ENCODE data around the gene CDH23. TPM values are rescaled to one million over a fixed set of nuclear protein-coding genes. Genes with fewer than 3 reads are reported as not detected.

The CDH23 gene
- total and polyA plus RNA-seq, 9 of the 15 experiments (the other 6 are each of a cell fraction or from before 2014, with no cell fraction given), result 0.18 to 1.2 (median 0.47) TPM

GRCh38 chr10:71854031-71854430, 457.3 kb downstream of the CDH23 start (continued):
- TF ChIP-seq IRF2 (CRISPR knock-in tag; IDR thresholded peaks at IDR 0.05) (no peak), SMARCA4 (IDR thresholded peaks at IDR 0.05) (0 out of 2 replicates have a peak, but pooled peaks have one; percentile 18), ARID1B (IDR thresholded peaks at IDR 0.05) (peak; percentile 23; the same call in 1 of the 2 replicates), CXXC5 (CRISPR knock-in tag; IDR thresholded peaks at IDR 0.05) (0 out of 2 replicates have a peak, but pooled peaks have one; percentile 38), HDAC1 (IDR thresholded peaks at IDR 0.05) (no peak)
- TF ChIP-seq, protein P1, sequence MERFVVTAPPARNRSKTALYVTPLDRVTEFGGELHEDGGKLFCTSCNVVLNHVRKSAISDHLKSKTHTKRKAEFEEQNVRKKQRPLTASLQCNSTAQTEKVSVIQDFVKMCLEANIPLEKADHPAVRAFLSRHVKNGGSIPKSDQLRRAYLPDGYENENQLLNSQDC (CRISPR knock-in tag; IDR thresholded peaks at IDR 0.05), result no peak
- TF ChIP-seq, protein P2, sequence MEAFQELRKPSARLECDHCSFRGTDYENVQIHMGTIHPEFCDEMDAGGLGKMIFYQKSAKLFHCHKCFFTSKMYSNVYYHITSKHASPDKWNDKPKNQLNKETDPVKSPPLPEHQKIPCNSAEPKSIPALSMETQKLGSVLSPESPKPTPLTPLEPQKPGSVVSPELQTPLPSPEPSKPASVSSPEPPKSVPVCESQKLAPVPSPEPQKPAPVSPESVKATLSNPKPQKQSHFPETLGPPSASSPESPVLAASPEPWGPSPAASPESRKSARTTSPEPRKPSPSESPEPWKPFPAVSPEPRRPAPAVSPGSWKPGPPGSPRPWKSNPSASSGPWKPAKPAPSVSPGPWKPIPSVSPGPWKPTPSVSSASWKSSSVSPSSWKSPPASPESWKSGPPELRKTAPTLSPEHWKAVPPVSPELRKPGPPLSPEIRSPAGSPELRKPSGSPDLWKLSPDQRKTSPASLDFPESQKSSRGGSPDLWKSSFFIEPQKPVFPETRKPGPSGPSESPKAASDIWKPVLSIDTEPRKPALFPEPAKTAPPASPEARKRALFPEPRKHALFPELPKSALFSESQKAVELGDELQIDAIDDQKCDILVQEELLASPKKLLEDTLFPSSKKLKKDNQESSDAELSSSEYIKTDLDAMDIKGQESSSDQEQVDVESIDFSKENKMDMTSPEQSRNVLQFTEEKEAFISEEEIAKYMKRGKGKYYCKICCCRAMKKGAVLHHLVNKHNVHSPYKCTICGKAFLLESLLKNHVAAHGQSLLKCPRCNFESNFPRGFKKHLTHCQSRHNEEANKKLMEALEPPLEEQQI (IDR thresholded peaks at IDR 0.05), result no peak

DNA sequence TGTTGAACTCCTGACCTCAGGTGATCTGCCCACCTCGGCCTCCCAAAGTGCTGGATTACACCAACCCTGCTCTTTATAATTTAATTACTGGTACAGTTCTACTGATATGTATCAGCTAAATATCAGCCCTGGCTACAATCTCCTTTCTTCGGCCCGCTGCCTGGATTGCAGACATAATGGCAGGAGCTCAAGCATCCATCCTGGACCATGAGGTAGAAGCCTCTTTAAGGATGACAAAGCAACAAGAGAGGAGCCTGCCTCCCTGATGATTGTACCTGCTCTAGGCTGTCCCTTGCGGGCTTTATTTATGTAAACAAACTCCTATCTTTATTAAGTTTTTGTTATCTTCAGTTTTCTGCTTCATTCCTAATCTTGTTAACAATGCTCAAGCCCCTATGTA, 459.9 kb downstream of the CDH23 start:
- Histone ChIP-seq H3K4me2 (ENCODE audit: insufficient read depth, low read length) (no peak overlapping the region), H3K27me3 (ENCODE audit: control insufficient read depth in 2 of 2, insufficient read depth in 2 of 2, low read length in 2 of 2) (no peaks in the 10 kb centered on the region), H3K9me1 (ENCODE audit: control insufficient read depth, insufficient read depth, low read length) (no peaks in the 10 kb centered on the region), H3K36me3 (ENCODE audit: control insufficient read depth, insufficient read depth, low read length) (no peaks in the 10 kb centered on the region), H3K4me1 (replicated peaks in 1 of 2; ENCODE audit: control insufficient read depth in 2 of 2, insufficient read depth in 2 of 2, low read length in 2 of 2) (peaks cover 56 to 67% of the 10 kb centered on the region in 2 experiments), H3K27ac (ENCODE audit: extremely low read depth, low read depth, low read length) (no peak overlapping the region), H3K4me3 (no peak overlapping the region), H3K9ac (ENCODE audit: insufficient read depth in 1 of 2, low read depth in 2 of 2, low read length in 2 of 2) (no peak overlapping the region), H3K79me2 (ENCODE audit: control insufficient read depth, insufficient read depth, low read length) (no peaks in the 10 kb centered on the region), H2AFZ (ENCODE audit: low read depth, low read length) (no peak overlapping the region), H4K20me1 (replicated peaks; ENCODE audit: control insufficient read depth, insufficient read depth, low read length) (no peaks in the 10 kb centered on the region), H3K9me3 (replicated peaks; ENCODE audit: control insufficient read depth, insufficient read depth, low read depth, low read length) (no peaks in the 10 kb centered on the region)
- 65% methylated on average over 4 of the region's 4 CpGs for WGBS (ENCODE audit: insufficient coverage, low coverage, missing lambda C conversion rate)
- ChIA-PET CTCF (ENCODE audit: low intra/inter-chr PET ratio) (no interaction called here), POLR2A (no interaction called here)
- BruUV-seq (replicated peaks), result no TSS peak
- in situ Hi-C loops (cut with MboI), result no loop called here
- FAIRE-seq (no peak), DNase-seq (ENCODE audit: extremely low read depth in 1 of 4, low spot score in 3 of 4) (no peak), ATAC-seq (no peak)
- intact Hi-C loops (cut with micrococcal nuclease), result no loop called here
- TF ChIP-seq ZNF398 (CRISPR knock-in tag; IDR thresholded peaks at IDR 0.05) (no peak), EP300 (IDR thresholded peaks at IDR 0.05; ENCODE audit: low read length) (no peak), SMARCA5 (IDR thresholded peaks at IDR 0.05) (peak; percentile 91), RFX7 (CRISPR knock-in tag; IDR thresholded peaks at IDR 0.05) (no peak), MAFK (IDR thresholded peaks at IDR 0.05; ENCODE audit: low read length) (0 out of 2 replicates have a peak, but pooled peaks have one; percentile 8), RBM25 (IDR thresholded peaks at IDR 0.05; ENCODE audit: low read depth, low read length, severe bottlenecking) (peak; percentile 97), BCOR (IDR thresholded peaks at IDR 0.05) (peak; percentile 92), TCF15 (CRISPR knock-in tag; IDR thresholded peaks at IDR 0.05) (no peak), KDM1A (IDR thresholded peaks at IDR 0.05) (peak; percentile 61 to 72), RCOR1 (IDR thresholded peaks at IDR 0.05; ENCODE audit: borderline replicate concordance in 1 of 2, low read depth in 2 of 2, low read length in 2 of 2) (peak in 1 of 2 experiments; percentile 76; a peak in 2 of 4 replicates), KAT2B (IDR thresholded peaks at IDR 0.05; ENCODE audit: low read depth, low read length) (no peak), ZSCAN32 (CRISPR knock-in tag; IDR thresholded peaks at IDR 0.05) (no peak), C11orf30 (IDR thresholded peaks at IDR 0.05; ENCODE audit: low read depth) (peak; percentile 26; the same call in 1 of the 2 replicates)
